HFFc6 (cell line): Measurements from ENCODE around the gene GPBP1. TPM values are rescaled to one million over a fixed set of nuclear protein-coding genes. Genes with fewer than 3 reads are reported as not detected.
A peak's percentile ranks its signal among the peaks of the same experiment; 100 is the strongest.
"Not testable (repeated sequence)": the region's sequence is repeated elsewhere in the genome, so short reads cannot be mapped to it uniquely, and the experiment has no call there.

Experiments used
- DNase-seq: peaks from one replicate; pipeline ENCODE4 v3.0.0-alpha.2; 2018
- H3K27ac Mint-ChIP-seq: 2 replicates; pipeline ENCODE4 v1.8.0; 2020; ENCODE audit warnings: mild to moderate bottlenecking, mixed read lengths
- H3K27me3 Mint-ChIP-seq: 2 replicates; pipeline ENCODE4 v1.8.0; 2021; ENCODE audit warnings: mild to moderate bottlenecking, moderate library complexity, mixed read lengths; ENCODE audit not compliant: insufficient read depth
- H3K36me3 Mint-ChIP-seq: 2 replicates; pipeline ENCODE4 v1.8.0; 2021; ENCODE audit warnings: low read depth, mixed read lengths
- H3K4me1 Mint-ChIP-seq: 2 replicates; pipeline ENCODE4 v1.8.0; 2020; ENCODE audit warnings: low read depth, mixed read lengths
- H3K4me3 Mint-ChIP-seq: 2 replicates; pipeline ENCODE4 v1.8.0; 2020; ENCODE audit warnings: mild to moderate bottlenecking, moderate library complexity, mixed read lengths
- H3K9me3 Mint-ChIP-seq: 2 replicates; pipeline ENCODE4 v1.8.0; 2020; ENCODE audit warnings: mild to moderate bottlenecking, mixed read lengths
- CTCF ChIP-seq: fragments of 200-600 bp; sonication (generic); IDR thresholded peaks from 2 replicates; pipeline ENCODE4 v1.5.0; 2021; ENCODE audit warnings: antibody characterized with exemption, mild to moderate bottlenecking
- total RNA-seq, 6 experiments: library from RNA; stranded (reverse); fragmentation: NEBNext Ultra II Directional; extraction: Animal tissue kit (Norgen Biotek cat#: 25700); gene quantifications; 2 replicates in 1 of 6; 3 replicates in 5 of 6; pipeline ENCODE4 v1.2.3, GENCODE V29; 2021

The GPBP1 gene
- total RNA-seq, 6 experiments from 2014 or later: 33.6 to 40.1 (median 36.5) TPM

- H3K4me1 Mint-ChIP-seq: peaks cover 46% of the 10 kb centered on the region
- H3K27ac Mint-ChIP-seq: peak overlapping the region; percentile 98
- DNase-seq: no peak
- no peak for TF ChIP-seq CTCF
- peak overlapping the region; percentile 98 for H3K4me3 Mint-ChIP-seq
- no peaks in the 10 kb centered on the region for H3K9me3 Mint-ChIP-seq
- 0 out of 2 replicates have a peak, but pooled peaks cover 3% of the 10 kb centered on the region for H3K27me3 Mint-ChIP-seq
- H3K36me3 Mint-ChIP-seq: peaks cover 34% of the 10 kb centered on the region
These were observed 450 bp downstream of the GPBP1 start for GRCh38 chr5:57174128-57174889.

GRCh38 chr5:57174890-57175510 is 1.1 kb downstream of the GPBP1 start:
- Mint-ChIP-seq H3K4me3 (peak overlapping the region; percentile 98), H3K36me3 (peaks cover 39% of the 10 kb centered on the region), H3K27ac (peak overlapping the region; percentile 98), H3K9me3 (no peaks in the 10 kb centered on the region), H3K27me3 (0 out of 2 replicates have a peak, but pooled peaks cover 3% of the 10 kb centered on the region), H3K4me1 (peaks cover 53% of the 10 kb centered on the region)
- no peak for DNase-seq
- TF ChIP-seq CTCF: no peak

GRCh38 chr5:57175551-57176309 is 1.9 kb downstream of the GPBP1 start:
- H3K36me3 Mint-ChIP-seq: peaks cover 40% of the 10 kb centered on the region
- H3K4me3 Mint-ChIP-seq: peak overlapping the region; percentile 98
- H3K27ac Mint-ChIP-seq: peak overlapping the region; percentile 98
- DNase-seq: no peak
- no peaks in the 10 kb centered on the region for H3K9me3 Mint-ChIP-seq
- no peak for TF ChIP-seq CTCF
- H3K27me3 Mint-ChIP-seq: 0 out of 2 replicates have a peak, but pooled peaks cover 3% of the 10 kb centered on the region
- peaks cover 59% of the 10 kb centered on the region for H3K4me1 Mint-ChIP-seq

GRCh38 chr5:57176350-57176857 is 2.5 kb downstream of the GPBP1 start:
- Mint-ChIP-seq H3K4me3 (peak overlapping the region; percentile 98), H3K36me3 (peaks cover 40% of the 10 kb centered on the region), H3K4me1 (peaks cover 59% of the 10 kb centered on the region), H3K27me3 (0 out of 2 replicates have a peak, but pooled peaks cover 3% of the 10 kb centered on the region), H3K27ac (peak overlapping the region; percentile 98), H3K9me3 (no peaks in the 10 kb centered on the region)
- DNase-seq: peak; percentile 56
- no peak for TF ChIP-seq CTCF

- peak overlapping the region; percentile 98 for H3K4me3 Mint-ChIP-seq
- H3K27me3 Mint-ChIP-seq: 0 out of 2 replicates have a peak, but pooled peaks cover 3% of the 10 kb centered on the region
- no peak for TF ChIP-seq CTCF
- no peaks in the 10 kb centered on the region for H3K9me3 Mint-ChIP-seq
- H3K36me3 Mint-ChIP-seq: peaks cover 40% of the 10 kb centered on the region
- H3K4me1 Mint-ChIP-seq: peaks cover 51% of the 10 kb centered on the region
- peak overlapping the region; percentile 40 for H3K27ac Mint-ChIP-seq
- no peak for DNase-seq
These were observed 3.8 kb downstream of the GPBP1 start for GRCh38 chr5:57177479-57178156.

- peaks cover 50% of the 10 kb centered on the region for H3K4me1 Mint-ChIP-seq
- not testable (repeated sequence) for DNase-seq, H3K27me3 Mint-ChIP-seq, H3K9me3 Mint-ChIP-seq
- 0 out of 2 replicates have a peak overlapping the region, but pooled peaks have one; percentile 6 for H3K27ac Mint-ChIP-seq
- H3K4me3 Mint-ChIP-seq: peak overlapping the region; percentile 98
- H3K36me3 Mint-ChIP-seq: peaks cover 40% of the 10 kb centered on the region
These were observed 4.4 kb downstream of the GPBP1 start for GRCh38 chr5:57178238-57178637.
